K562 (cell line): ENCODE data around the gene ENDOD1. TPM values are rescaled to one million over a fixed set of nuclear protein-coding genes. Genes with fewer than 3 reads are reported as not detected.

ENCODE experiments used
- ETV5 ChIP-seq: sonication (generic); formaldehyde crosslinking; IDR thresholded peaks from 2 replicates; pipeline ENCODE4 v1.4.0; 2020; ENCODE audit warnings: low read depth, mild to moderate bottlenecking, missing genetic modification reagents
- FOXK2 ChIP-seq, 2 experiments: fragments of 450-650 bp; IDR thresholded peaks in 1 of 2; conservative IDR thresholded peaks in 1 of 2; 2 replicates each; pipeline ENCODE4 v1.6.1; 2016; ENCODE audit warnings: low read depth in 2 of 2, mild to moderate bottlenecking in 1 of 2
- SMAD3 ChIP-seq: fragments of 450-650 bp; formaldehyde crosslinking; conservative IDR thresholded peaks from 2 replicates; pipeline ENCODE4 v1.4.0; 2020; ENCODE audit warnings: mild to moderate bottlenecking
- TBP ChIP-seq: optimal IDR thresholded peaks from 2 replicates; pipeline ENCODE3; 2011; ENCODE audit warnings: low read depth, low read length, improper control_type of control experiment
- TRIM28 ChIP-seq: fragments of 450-650 bp; IDR thresholded peaks from 2 replicates; pipeline ENCODE4 v1.6.1; 2017
- TSHZ1 ChIP-seq: fragments of 250-450 bp; sonication (Bioruptor Pico); IDR thresholded peaks from 2 replicates; pipeline ENCODE4 v1.4.0; 2020; ENCODE audit warnings: mild to moderate bottlenecking, moderate library complexity
- ZNF316 ChIP-seq: fragments of 450-650 bp; IDR thresholded peaks from 2 replicates; pipeline ENCODE4 v1.6.1; 2016
- polyA plus RNA-seq, 8 experiments: library from polyadenylated mRNA; depleted of rRNA in 4 of 8; stranded (reverse) in 5 of 8; unstranded in 3 of 8; fragments of >200 nt; fragmentation: Nextera tagmentation in 2 of 8; fragmentation: Illumina TruSeq in 1 of 8; extraction: Ambion mirVana in 2 of 8; extraction: Trizol in 1 of 8; gene quantifications; 2 replicates each; pipeline versions ENCODE4 v1.2.1 to v1.2.3, GENCODE V29; 2011 to 2014; ENCODE audit warnings: inconsistent platforms in 1 of 8, missing spikeins in 1 of 8
- total RNA-seq, 7 experiments: library from RNA; depleted of rRNA in 6 of 7; stranded (reverse); fragments of >200 nt in 6 of 7; fragmentation: Illumina TruSeq in 2 of 7; extraction: Trizol in 2 of 7; gene quantifications; 2 replicates each; pipeline versions ENCODE4 v1.2.1 to v1.2.3, GENCODE V29; 2011 to 2021; ENCODE audit warnings: low replicate concordance in 1 of 7
- TF ChIP-seq, protein P1 (sequence below): fragments of 450-650 bp; formaldehyde crosslinking; IDR thresholded peaks from 2 replicates; pipeline ENCODE4 v1.4.0; 2020; ENCODE audit warnings: mild to moderate bottlenecking, moderate library complexity
- TF ChIP-seq, protein P2 (sequence below): sonication (generic); formaldehyde crosslinking; IDR thresholded peaks from 2 replicates; pipeline ENCODE4 v1.8.1; 2022; ENCODE audit warnings: missing genetic modification reagents

Gene ENDOD1
- total and polyA plus RNA-seq, 9 of the 15 experiments (the other 6 are each of a cell fraction or from before 2014, with no cell fraction given): 4.2 to 11.8 (median 9.3) TPM

DNA sequence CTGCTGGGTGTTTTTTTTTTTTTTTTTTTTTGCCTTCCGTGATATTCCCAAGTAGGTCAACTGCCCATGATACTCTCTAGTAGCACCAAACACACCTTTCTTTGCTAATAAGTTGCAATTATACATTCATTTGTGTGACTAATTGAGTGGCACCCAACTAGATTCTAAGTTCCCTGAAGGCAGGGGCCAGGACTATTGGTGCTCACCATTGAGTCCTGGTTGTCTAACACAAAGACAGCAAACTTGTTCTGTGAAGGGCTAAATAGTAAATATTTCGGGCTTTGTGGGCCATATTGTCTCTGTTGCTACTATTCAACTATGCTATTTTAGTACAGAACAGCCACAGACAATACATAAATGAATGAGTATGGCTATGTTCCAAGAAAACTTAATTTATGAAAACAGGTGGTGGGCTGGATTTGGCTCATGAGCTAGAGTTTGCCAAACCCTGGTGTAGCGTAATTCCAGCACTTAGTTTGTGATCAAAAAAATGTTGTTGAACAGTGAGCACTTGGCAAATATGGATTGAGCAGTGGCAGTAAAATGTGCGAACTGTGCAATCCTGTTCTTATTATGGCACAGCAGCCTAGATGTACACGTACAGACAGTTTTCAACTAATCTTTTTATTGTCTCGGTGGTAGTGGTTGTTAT is 11.3 kb downstream of the ENDOD1 start (continued):
- TF ChIP-seq, protein P1, sequence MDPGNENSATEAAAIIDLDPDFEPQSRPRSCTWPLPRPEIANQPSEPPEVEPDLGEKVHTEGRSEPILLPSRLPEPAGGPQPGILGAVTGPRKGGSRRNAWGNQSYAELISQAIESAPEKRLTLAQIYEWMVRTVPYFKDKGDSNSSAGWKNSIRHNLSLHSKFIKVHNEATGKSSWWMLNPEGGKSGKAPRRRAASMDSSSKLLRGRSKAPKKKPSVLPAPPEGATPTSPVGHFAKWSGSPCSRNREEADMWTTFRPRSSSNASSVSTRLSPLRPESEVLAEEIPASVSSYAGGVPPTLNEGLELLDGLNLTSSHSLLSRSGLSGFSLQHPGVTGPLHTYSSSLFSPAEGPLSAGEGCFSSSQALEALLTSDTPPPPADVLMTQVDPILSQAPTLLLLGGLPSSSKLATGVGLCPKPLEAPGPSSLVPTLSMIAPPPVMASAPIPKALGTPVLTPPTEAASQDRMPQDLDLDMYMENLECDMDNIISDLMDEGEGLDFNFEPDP (CRISPR knock-in tag): no peak
- TF ChIP-seq TSHZ1 (no peak), TBP (no peak), ETV5 (CRISPR knock-in tag) (no peak), ZNF316 (peak; percentile 80), TRIM28 (peak; percentile 65; the same call in 1 of the 2 replicates), SMAD3 (CRISPR knock-in tag) (no peak), FOXK2 (conservative IDR thresholded peaks at IDR 0.05 in 1 of 2, IDR thresholded peaks at IDR 0.05 in 1 of 2; ENCODE audit: low read depth in 2 of 2) (no peak)
- TF ChIP-seq, protein P2, sequence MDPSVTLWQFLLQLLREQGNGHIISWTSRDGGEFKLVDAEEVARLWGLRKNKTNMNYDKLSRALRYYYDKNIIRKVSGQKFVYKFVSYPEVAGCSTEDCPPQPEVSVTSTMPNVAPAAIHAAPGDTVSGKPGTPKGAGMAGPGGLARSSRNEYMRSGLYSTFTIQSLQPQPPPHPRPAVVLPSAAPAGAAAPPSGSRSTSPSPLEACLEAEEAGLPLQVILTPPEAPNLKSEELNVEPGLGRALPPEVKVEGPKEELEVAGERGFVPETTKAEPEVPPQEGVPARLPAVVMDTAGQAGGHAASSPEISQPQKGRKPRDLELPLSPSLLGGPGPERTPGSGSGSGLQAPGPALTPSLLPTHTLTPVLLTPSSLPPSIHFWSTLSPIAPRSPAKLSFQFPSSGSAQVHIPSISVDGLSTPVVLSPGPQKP (CRISPR knock-in tag): no peak
- TF ChIP-seq, all 486 proteins: peak for 5
